ENCODE measurements around the gene DRICH1.

DRICH1 gene

GRCh38 chr22:23569716-23570115 lies 62.4 kb downstream of the DRICH1 start:
- no peak overlapping the region for H2AFZ ChIP-seq (ENCODE audit: low read depth)
- peaks cover 6% of the 10 kb centered on the region; the same call in 1 of the 2 replicates for H3K27me3 ChIP-seq (ENCODE audit: insufficient read depth, low read depth)
- H3K27ac ChIP-seq = no peak overlapping the region
- H3K4me3 ChIP-seq (IDR thresholded peaks at IDR 0.05; ENCODE audit: insufficient read depth, low read depth, low read length) = no peak overlapping the region
- H3K4me2 ChIP-seq = no peak overlapping the region
- no peaks in the 10 kb centered on the region for H3K4me1 ChIP-seq (ENCODE audit: low read depth, poor library complexity, severe bottlenecking)
- H4K20me1 ChIP-seq (ENCODE audit: insufficient read depth) = no peaks in the 10 kb centered on the region
- no peak for TF ChIP-seq CTCF (conservative IDR thresholded peaks at IDR 0.05; ENCODE audit: low read depth, low read length)
- no peaks in the 10 kb centered on the region for H3K36me3 ChIP-seq (ENCODE audit: insufficient read depth)
- no peaks in the 10 kb centered on the region for H3K79me2 ChIP-seq (ENCODE audit: insufficient read depth, low read depth)
- H3K9ac ChIP-seq = no peak overlapping the region

GRCh38 chr22:23569291-23569690 lies 62.8 kb downstream of the DRICH1 start:
- no peak for TF ChIP-seq CTCF (conservative IDR thresholded peaks at IDR 0.05; ENCODE audit: low read depth, low read length)
- Histone ChIP-seq H3K4me2 (no peak overlapping the region), H3K36me3 (ENCODE audit: insufficient read depth) (no peaks in the 10 kb centered on the region), H3K9ac (no peak overlapping the region), H3K4me3 (IDR thresholded peaks at IDR 0.05; ENCODE audit: insufficient read depth, low read depth, low read length) (no peak overlapping the region), H3K79me2 (ENCODE audit: insufficient read depth, low read depth) (no peaks in the 10 kb centered on the region), H2AFZ (ENCODE audit: low read depth) (no peak overlapping the region), H3K4me1 (ENCODE audit: low read depth, poor library complexity, severe bottlenecking) (no peaks in the 10 kb centered on the region), H4K20me1 (ENCODE audit: insufficient read depth) (no peaks in the 10 kb centered on the region), H3K27me3 (ENCODE audit: insufficient read depth, low read depth) (peaks cover 6% of the 10 kb centered on the region; the same call in 1 of the 2 replicates), H3K27ac (no peak overlapping the region)

GRCh38 chr22:23566705-23567475 lies 65.2 kb downstream of the DRICH1 start:
- no peak for TF ChIP-seq CTCF (conservative IDR thresholded peaks at IDR 0.05; ENCODE audit: low read depth, low read length)
- H3K27me3 ChIP-seq (ENCODE audit: insufficient read depth, low read depth) = peaks cover 6% of the 10 kb centered on the region; the same call in 1 of the 2 replicates
- H3K79me2 ChIP-seq (ENCODE audit: insufficient read depth, low read depth) = no peaks in the 10 kb centered on the region
- no peaks in the 10 kb centered on the region for H4K20me1 ChIP-seq (ENCODE audit: insufficient read depth)
- H3K4me3 ChIP-seq (IDR thresholded peaks at IDR 0.05; ENCODE audit: insufficient read depth, low read depth, low read length) = no peak overlapping the region
- H2AFZ ChIP-seq (ENCODE audit: low read depth) = no peak overlapping the region
- no peaks in the 10 kb centered on the region for H3K36me3 ChIP-seq (ENCODE audit: insufficient read depth)
- H3K27ac ChIP-seq = no peak overlapping the region
- H3K4me1 ChIP-seq (ENCODE audit: low read depth, poor library complexity, severe bottlenecking) = no peaks in the 10 kb centered on the region
- H3K4me2 ChIP-seq = no peak overlapping the region
- no peak overlapping the region for H3K9ac ChIP-seq

GRCh38 chr22:23565915-23566704 lies 66.0 kb downstream of the DRICH1 start:
- no peak for TF ChIP-seq CTCF (conservative IDR thresholded peaks at IDR 0.05; ENCODE audit: low read depth, low read length)
- H3K9ac ChIP-seq = no peak overlapping the region
- no peaks in the 10 kb centered on the region for H3K4me1 ChIP-seq (ENCODE audit: low read depth, poor library complexity, severe bottlenecking)
- H4K20me1 ChIP-seq (ENCODE audit: insufficient read depth) = no peaks in the 10 kb centered on the region
- no peak overlapping the region for H3K27ac ChIP-seq
- no peak overlapping the region for H2AFZ ChIP-seq (ENCODE audit: low read depth)
- H3K36me3 ChIP-seq (ENCODE audit: insufficient read depth) = no peaks in the 10 kb centered on the region
- H3K4me2 ChIP-seq = no peak overlapping the region
- peaks cover 6% of the 10 kb centered on the region; the same call in 1 of the 2 replicates for H3K27me3 ChIP-seq (ENCODE audit: insufficient read depth, low read depth)
- H3K79me2 ChIP-seq (ENCODE audit: insufficient read depth, low read depth) = no peaks in the 10 kb centered on the region
- H3K4me3 ChIP-seq (IDR thresholded peaks at IDR 0.05; ENCODE audit: insufficient read depth, low read depth, low read length) = no peak overlapping the region
